A549 treated with AZD9567 at 1 μM for 4 hours (cell line): ENCODE data around the gene PCMT1. TPM values are rescaled to one million over a fixed set of nuclear protein-coding genes. Genes with fewer than 3 reads are reported as not detected.

Source experiments
- total RNA-seq: library from RNA; stranded (reverse); fragments of 200-300 nt; extraction: Qiagen RNA extraction; gene quantifications from 5 replicates; pipeline ENCODE4 v1.2.3, GENCODE V29; 2022; ENCODE audit not compliant: insufficient read depth

PCMT1 gene
- total RNA-seq: 86.1 to 106 TPM (median 88.8 TPM) in 5 replicates

DNA sequence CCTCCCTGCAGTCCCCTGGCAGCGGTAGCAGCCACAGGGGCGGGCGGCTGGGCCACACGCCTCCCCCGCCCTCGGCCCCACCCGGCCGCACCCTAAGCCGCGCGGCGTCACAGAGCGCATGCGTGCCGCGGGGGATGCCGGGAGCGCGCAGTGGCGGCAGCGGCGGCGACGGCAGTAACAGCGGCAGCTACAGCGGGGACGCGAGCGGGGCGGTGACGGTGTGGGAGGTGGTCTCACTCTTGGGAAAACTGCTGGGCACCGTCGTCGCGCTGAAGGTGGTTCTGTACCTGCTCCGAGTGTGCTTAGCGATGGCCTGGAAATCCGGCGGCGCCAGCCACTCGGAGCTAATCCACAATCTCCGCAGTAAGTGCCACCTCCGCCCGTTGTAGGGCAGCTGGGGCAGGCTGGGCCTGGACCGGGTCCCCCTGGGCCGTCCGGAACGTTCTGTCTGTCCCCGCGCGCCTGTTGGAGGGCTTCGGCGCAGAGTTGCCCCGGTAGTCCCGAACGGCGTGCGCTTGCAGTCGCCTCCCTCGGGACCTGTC is at the start of gene PCMT1:
Gene PCMT1, plus strand, starts transcription at position 148 of the 542 bp plus-strand sequence. Its CDS starts 161 bp downstream, at position 309.

DNA sequence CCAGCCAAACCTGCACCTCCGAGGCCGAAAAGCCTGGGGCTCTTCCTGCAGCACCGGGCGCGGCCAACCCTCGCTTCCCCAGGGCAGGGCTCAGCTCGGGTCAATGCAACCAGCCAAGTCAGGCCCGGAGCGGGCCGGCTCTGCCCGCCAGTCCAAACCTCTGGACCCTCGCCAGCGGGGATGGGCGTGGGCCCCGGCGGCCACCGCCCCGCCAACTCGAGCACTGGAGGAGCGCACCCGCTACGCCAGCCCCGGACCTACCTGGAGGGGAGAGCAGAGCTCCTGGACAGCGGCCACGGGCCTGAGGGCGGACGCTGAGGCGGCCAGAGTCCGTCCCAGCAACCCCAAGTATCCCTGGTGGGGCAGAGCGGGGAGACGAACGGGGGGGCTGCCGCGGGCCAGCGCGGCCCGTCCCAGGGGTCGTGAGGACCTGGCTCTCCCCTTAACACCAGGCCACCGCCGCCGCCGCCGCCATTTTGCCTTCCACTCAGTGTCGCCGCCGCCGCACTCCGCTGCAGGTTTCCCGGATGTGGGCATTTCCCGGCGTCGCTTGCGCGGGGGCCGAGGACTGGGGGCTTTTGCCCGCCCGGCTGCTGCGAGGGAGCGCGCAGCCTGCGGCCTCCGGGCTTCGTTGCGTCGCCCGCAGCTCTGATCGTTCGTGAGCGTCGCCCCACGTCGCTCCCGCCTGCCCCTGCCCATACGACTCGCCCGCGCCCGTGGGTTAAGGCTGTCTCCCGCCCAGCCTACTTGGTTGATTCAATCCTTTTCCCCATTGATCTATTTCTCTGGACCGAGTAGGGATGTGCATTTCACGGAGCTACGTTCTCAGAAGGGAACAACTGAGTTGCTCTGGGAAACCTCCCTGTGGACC is 31.7 kb upstream of the PCMT1 start, which contains the start of gene LATS1:
Gene LATS1, minus strand, starts transcription at position 514 of the 871 bp plus-strand sequence. CDS start 15,975 bp downstream, outside the sequence.

GRCh38 chr6:149746147-149746946 is 3.2 kb upstream of the PCMT1 start, which contains the start of gene NUP43:
NUP43 (minus strand) TSS chr6:149746529; CDS start chr6:149746495, 34 bp downstream.

Other genes with a start within 250 kb of the PCMT1 start
- gene PPIL4, start 203.7 kb upstream of the PCMT1 start, total RNA-seq: 10.8 to 21.4 TPM (median 14.1 TPM) in 5 replicates
- gene GINM1, start 183.4 kb upstream of the PCMT1 start, total RNA-seq: 23.8 to 40.7 TPM (median 26.2 TPM) in 5 replicates
- gene KATNA1, start 101.0 kb upstream of the PCMT1 start, total RNA-seq: 10.4 to 14.7 TPM (median 11.5 TPM) in 5 replicates
- 6.0 to 8.9 TPM (median 8.2 TPM) in 5 replicates for gene LATS1, start 31.6 kb upstream of the PCMT1 start, total RNA-seq
- 13.3 to 25.3 TPM (median 15.6 TPM) in 5 replicates for gene NUP43, start 3.2 kb upstream of the PCMT1 start, total RNA-seq
- 25.2 to 36.5 TPM (median 34.9 TPM) in 5 replicates for gene LRP11, start 114.6 kb downstream of the PCMT1 start, total RNA-seq
- 1.5 to 2.9 TPM (median 1.9 TPM) in 4 of 5 replicates, not detected in the other for gene RAET1E, start 148.4 kb downstream of the PCMT1 start, total RNA-seq
- 5.5 to 10.7 TPM (median 8.6 TPM) in 5 replicates for gene RAET1G, start 173.4 kb downstream of the PCMT1 start, total RNA-seq
- 2.1 to 4.5 TPM (median 3.7 TPM) in 5 replicates for gene ULBP2, start 192.3 kb downstream of the PCMT1 start, total RNA-seq
- 0.61 to 0.91 TPM (median 0.79 TPM) in 5 replicates for gene ULBP1, start 214.2 kb downstream of the PCMT1 start, total RNA-seq